Fibroblast of skin of abdomen (primary cell): Measurements from ENCODE around the gene OSCAR. TPM values are rescaled to one million over a fixed set of nuclear protein-coding genes. Genes with fewer than 3 reads are reported as not detected.

ENCODE experiments used
- DNase-seq: peaks from one replicate; pipeline ENCODE4 v3.0.0-alpha.2; 2013
- polyA plus RNA-seq, 2 experiments: library from polyadenylated mRNA; unstranded; fragments of 120-200 nt; gene quantifications; one replicate each; pipeline ENCODE4 v1.2.1, GENCODE V29; 2013; ENCODE audit not compliant: insufficient read length in 2 of 2

OSCAR gene, protein sequence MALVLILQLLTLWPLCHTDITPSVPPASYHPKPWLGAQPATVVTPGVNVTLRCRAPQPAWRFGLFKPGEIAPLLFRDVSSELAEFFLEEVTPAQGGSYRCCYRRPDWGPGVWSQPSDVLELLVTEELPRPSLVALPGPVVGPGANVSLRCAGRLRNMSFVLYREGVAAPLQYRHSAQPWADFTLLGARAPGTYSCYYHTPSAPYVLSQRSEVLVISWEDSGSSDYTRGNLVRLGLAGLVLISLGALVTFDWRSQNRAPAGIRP
- polyA plus RNA-seq (2013, experiment 1 of 2; ENCODE audit: insufficient read length) = 3.5 TPM
- polyA plus RNA-seq (2013, experiment 2 of 2; ENCODE audit: insufficient read length) = 3.1 TPM

DNA sequence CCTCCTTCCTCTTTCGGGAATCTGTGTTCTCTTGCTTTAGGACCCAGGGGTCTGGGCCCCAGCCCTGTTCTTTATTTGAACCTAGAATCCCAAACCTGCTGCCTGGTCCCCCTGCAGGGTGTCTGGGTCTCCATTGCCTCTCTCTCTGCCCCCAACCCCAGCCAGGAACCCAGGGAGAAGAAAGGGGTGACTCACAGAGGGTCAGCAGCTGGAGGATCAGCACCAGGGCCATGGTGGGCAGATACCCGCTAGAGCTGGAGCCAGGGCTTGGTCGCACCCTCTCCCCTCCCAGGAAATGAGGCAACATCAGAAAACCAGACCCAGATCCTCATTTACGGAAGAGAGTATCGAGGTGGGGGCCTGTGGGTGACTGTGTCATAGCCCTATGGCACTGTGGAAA is at the start of gene OSCAR:
TSS of gene OSCAR (minus strand) at position 243 of the 400 bp plus-strand sequence. CDS start at position 232, 11 bp downstream.
- DNase-seq = peak; percentile 17

DNA sequence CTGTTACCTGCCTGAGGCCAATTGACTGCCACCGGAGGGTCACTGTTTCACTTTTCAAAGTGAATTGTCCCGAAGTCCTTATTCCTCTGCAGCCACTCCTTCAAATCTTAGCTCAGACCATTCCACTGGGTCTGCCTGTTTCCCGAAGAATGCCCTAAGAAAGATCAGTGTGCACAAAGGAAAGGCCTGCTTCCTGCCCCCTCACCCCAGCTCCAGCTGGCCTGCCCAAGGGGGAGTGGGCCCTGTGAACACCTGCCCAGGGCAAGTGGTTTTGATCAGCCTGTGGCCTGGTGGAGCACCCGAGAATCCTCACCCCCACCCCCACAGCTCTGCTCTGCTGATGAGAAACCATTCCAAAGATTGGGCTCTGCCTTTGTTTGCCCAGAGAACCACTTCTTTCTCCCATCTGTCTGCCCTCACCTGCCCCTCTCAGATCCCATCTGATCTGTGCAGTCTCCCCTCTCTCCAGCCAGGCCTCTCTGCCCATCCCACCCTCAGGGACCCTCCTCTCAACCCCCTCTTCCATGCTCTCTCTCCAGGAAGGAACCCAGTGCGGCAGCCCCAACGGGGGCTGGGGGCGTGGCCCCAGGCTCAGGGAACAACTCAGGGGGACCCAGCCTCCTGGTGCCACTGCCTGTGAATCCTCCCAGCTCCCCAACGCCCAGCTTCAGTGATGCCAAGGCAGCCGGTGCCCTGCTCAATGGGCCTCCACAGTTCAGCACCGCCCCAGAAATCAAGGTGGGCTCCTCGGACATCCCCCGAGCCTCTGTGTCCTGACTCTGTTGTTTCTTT is 48.6 kb upstream of the OSCAR start:
- no peak for DNase-seq

DNA sequence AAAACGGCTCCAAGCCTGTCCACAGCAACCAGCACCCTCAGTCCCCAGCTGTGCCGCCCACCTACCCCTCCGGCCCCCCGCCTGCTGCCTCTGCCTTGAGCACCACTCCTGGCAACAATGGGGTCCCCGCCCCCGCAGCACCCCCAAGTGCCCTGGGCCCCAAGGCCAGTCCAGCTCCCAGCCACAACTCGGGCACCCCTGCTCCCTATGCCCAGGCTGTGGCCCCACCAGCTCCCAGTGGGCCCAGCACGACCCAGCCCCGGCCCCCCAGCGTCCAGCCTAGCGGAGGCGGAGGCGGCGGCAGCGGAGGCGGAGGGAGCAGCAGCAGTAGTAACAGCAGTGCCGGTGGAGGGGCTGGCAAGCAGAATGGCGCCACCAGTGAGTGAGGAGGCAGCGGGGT is 47.6 kb upstream of the OSCAR start:
- DNase-seq = no peak

DNA sequence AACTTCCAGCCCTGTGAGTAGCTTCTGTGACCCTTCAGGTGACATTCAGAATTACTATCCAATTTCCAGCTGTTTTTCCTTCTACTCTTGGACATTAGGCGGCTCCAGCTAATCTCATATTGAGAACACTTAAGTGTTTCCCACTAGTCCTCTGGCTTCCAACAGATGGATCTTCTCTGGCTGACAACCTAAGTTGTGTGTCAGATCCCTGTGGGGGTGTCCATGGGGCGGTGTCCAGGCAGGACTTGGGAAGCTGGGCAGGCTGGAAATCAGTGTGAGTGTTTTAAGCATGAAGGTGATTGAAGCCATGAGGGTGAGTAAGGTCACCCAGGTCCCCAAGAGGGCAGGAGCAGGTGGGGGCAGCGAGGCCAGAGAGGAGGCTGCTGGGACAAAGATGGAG is 47.1 kb upstream of the OSCAR start:
- DNase-seq = no peak

DNA sequence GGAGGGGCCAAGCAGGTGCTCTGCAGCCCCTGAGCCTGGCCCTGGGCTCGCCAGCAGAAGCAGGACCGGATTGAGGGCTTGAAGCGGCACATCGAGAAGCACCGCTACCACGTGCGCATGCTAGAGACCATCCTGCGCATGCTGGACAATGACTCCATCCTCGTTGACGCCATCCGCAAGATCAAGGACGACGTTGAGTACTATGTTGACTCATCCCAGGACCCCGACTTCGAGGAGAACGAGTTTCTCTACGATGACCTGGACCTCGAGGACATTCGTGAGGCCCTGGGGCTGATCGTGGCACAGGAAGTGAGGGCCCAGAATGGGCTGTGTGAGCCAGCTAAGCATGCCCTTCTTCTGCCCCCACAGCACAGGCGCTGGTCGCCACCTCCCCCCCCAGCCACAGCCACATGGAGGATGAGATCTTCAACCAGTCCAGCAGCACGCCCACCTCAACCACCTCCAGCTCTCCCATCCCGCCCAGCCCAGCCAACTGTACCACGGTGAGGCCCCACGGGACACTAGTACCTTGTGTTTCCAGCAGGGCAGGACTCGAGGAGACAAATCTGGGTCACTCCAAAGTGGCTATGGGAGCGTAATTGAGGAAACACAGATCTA is 45.0 kb upstream of the OSCAR start:
- DNase-seq = no peak

DNA sequence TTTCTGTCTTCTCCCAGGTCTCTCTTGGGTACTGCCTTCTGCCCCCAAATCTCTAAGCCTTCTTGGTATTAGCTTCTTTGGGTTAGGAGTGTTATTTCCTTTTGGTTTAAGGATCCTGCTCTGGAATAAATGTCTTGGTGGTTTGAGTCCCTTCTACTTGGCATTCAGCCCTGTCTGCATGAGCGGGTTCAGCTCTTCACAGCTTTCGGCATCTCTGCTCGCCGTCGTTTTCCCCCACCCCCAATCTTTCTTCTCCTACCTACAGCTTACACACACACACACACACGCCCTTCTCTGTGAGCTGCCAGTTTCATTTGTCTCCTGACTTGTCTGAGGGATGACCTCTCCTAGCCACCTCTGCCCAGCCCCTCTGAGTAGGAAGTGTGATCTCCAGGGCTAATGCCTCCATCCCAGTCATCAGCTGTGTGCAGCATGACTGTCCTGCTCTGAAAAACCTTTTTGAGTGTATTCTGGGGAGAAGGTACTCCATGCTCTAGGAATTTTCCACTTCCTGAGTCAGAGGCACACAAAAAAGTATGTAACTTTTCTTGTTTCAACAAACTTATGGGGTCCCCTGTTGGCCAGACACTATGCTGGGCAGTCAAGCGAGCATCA is 41.7 kb upstream of the OSCAR start:
- DNase-seq = no peak

DNA sequence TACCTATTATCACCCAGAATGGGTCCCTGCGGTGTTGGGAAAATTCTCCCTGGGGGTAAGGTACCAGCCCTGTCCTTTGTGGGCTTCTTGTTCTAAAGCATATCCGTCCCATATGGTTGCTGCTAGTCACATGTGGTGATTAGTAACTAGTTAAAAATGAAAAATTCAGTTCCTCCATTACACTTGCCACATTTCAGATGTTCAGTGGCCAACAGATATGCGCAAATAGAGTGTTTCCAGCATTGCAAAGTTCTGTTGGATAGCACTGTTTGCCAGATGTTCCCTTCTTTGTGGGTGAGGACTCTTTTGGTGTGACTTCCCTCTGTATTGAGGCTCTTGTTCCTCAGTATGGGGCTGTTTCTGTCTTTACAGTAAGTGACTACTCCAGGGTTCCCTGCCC is 40.8 kb upstream of the OSCAR start:
- peak; percentile 70 for DNase-seq

DNA sequence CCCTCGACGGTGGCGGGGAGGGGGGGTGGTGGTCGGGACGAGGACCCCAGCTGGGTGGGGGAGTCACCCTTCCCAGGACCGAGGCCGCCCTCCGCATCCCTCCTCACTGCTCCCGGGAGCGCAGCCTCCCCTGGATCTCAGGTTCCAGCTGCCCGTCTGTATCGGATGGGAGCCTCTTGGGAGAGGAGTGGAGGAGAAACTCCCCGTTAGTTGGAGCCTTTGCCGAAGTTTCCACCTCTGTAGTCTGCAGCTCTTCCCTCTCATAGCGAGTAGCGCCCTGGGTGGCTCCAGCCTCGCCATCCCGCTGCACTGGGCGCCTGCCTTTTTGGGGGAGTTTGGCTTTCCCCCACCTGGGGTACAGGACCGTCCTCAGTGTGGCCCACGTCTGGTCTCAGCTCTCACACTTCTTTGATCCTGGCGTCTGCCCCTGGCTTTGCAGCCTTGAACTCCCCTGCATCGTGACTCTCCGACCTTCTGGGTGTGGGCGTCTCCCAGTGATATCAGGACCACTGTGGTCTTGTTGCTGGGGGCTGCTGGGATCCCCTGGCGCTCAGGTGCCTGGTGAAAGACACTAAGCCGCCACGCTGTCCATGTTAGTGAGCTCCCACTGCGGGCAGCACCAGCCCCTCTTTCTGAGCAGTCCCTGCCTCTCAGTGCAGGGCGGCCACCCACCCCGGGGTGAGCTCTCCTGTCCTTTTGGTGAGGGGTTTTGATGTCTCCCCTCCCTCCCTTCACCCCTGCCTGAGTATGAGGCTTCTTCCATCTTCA is 38.1 kb upstream of the OSCAR start:
- DNase-seq = no peak

DNA sequence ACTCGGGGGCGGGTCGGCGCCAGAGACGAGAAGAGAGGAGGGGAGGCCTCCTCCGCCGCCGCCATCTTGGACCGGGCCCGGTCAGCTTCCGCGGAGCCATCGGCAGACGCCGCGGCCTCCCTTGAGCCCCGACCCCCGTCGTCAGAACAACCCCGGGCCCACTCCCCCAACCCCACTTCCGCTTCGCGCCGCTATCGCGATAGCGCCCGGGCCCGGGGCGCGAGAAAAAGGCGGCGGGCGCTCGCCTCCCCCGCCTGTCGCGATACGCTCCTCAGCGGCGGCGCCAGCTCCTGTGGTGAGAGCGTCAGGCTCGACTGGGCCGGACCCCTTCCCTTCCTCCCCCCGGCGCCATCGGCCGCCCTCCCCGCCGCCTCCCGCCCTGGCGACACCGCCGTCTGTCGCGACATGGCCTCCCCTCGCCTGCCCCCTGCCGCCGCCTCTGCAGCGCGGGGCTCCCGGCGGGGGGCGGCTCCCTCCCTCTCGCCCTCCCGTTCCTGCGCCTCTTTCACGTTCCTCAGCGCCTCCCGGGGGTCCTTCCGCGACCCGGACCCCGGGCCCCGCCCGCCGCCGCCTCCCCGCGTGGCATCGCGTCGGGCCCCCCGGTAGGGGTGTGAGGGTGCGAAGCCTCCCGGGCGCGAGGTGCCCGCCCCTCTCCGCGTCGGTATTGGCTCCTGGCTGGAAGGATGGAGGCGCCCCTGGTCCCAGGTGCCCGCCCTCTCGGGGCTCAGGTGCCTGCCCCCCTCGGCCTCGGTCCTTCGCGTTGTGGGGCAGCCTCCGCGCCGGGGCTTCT is 37.3 kb upstream of the OSCAR start, which contains the start of gene CNOT3:
TSS of gene CNOT3 (plus strand) at position 64 of the 790 bp plus-strand sequence. CDS start 5,217 bp downstream, outside the sequence.
- DNase-seq = no peak

DNA sequence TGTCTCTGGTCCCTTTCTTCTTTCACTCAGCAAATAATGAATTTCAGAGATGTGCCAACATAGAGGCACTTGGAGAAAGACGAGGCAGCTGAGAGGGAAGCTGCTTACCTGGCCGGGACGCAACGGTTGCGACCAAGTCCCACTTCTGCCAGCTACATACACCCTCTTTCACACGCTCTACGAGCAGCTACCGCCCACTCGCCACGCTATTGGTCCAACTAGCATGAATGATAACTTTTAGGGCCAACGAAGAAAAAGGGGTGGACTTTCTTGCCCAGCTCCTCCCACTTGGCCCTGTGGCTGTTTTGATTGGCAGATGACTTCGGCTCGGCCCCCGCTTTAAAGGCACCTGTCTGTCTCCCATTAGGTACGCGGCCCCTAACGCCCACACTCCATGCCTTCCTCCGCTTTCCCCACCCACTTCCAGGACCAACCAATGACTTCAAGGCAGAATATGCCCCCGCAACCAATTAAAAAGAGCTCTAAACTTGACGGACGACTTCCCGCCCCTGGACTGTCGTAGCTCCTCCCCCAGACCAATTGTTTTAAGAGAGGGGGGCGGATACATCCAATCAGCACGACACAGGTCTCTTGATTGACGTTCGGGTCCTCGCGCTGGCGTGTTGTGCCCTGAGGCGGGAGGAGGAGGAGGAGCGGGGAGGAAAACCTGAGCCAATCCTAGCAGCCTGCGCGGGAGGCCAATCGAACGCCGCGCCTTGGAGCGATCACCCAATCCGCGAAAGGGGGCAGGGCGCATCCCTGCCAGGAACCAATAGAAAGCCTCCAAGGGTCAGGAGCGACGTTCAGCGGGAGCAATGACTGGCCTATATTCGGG is 36.5 kb upstream of the OSCAR start:
- peak; percentile 100 for DNase-seq

DNA sequence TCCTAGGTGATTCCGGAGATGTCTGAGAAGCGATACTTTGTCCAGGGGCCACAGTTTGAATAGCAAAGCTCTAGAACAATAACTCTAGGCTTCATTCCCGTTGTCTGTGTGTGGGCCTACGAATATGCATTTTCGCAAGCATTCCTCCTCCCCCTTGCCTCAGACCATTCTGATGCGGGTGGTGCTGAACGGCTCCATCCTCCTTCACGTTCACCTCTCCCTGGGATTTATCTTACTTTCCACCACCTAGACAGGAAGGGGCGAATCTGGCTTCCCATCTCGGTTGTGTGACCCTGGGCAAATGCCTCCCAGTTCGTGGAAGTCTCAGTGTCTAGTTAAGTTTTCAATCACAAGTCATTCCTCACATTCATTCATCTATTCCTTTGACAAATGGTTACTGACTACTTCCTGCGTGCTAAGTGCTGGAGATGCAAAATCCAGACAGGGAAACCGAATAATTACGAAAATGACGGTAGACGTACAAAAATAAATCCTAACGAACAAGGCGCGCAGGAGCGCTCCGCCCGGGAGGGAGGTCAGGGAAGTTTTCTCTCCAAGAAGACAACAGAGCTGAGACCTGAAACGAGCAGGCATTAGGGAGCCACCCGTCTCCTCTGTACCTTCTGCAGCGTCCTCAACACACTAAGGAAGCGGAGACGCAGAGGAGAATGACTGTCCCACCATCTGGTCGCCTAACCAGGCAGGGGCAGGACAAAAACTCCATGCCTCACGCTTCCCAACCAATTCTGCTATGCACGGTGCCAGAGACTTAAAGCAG is 35.7 kb upstream of the OSCAR start:
- DNase-seq = no peak

DNA sequence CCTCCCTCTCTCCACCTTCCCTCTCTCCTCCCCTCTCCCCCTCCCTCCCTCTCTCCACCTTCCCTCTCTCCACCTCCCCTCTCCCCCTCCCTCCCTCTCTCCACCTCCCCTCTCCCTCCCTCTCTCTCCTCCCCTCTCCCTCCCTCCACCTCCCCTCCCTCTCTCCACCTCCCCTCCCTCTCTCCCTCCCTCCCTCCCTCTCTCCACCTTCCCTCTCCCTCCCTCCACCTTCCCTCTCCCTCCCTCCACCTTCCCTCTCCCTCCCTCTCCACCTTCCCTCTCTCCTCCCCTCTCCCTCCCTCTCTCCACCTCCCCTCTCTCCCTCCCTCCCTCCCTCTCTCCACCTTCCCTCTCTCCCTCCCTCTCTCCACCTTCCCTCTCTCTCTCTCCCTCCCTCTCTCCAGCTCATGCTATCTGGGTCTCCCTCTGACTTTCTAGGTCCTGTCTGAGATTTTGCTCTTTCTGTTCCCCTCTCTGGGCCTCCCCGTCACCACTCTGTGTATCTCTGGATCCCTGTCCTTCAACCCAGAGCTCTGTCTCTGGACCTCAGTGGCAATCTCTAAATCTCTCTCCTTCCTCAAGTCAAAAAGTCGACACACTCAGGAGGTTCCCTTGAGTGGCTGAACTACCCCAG is 33.5 kb upstream of the OSCAR start:
- DNase-seq = no peak

DNA sequence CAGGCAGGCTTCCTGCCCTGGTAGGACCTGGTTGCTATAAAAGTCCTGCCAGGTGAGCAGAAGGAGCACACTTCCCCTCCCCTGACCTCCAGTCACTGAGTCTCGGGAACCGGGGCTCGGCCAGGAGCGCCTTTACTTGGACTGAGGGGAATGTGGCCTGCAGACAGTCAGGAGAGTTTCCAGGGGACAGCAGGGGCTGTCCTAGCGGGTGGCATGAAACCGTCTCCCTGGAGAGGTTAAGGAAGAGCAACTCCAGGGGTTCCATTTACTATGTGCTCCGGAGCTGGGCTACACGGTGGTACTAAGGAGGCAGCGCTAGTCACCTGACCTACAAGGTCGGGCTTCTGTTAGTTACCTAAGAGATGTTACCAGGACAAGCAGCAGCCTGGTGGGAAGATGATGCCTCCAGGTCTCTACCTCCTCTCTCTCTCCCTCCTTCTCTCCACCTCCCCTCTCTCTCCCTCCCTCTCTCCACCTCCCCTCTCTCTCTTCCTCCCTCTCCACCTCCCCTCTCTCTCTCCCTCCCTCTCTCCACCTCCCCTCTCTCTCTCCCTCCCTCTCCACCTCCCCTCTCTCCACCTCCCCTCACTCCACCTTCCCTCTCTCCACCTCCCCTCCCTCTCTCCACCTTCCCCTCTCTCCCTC is 32.8 kb upstream of the OSCAR start:
- DNase-seq = peak; percentile 60

DNA sequence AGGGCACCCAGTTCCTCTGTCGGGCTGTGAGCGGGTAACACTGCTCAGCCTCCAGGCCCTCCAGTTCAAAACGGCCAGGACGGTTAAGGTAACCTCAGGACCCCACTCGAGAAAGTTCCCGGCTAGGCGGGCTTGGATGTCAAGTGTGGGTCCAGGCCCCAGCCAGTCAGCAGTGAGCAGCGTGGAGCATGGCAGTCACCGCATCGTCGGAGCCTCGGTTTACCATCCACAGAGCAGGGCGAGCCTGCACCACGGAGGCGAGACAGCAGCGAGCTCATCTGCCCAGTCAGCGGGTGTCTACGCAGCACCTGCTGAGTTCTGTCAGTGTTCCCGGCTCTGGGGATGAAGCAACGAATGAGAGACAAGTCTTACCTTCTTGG is 29.0 kb upstream of the OSCAR start:
- no peak for DNase-seq

DNA sequence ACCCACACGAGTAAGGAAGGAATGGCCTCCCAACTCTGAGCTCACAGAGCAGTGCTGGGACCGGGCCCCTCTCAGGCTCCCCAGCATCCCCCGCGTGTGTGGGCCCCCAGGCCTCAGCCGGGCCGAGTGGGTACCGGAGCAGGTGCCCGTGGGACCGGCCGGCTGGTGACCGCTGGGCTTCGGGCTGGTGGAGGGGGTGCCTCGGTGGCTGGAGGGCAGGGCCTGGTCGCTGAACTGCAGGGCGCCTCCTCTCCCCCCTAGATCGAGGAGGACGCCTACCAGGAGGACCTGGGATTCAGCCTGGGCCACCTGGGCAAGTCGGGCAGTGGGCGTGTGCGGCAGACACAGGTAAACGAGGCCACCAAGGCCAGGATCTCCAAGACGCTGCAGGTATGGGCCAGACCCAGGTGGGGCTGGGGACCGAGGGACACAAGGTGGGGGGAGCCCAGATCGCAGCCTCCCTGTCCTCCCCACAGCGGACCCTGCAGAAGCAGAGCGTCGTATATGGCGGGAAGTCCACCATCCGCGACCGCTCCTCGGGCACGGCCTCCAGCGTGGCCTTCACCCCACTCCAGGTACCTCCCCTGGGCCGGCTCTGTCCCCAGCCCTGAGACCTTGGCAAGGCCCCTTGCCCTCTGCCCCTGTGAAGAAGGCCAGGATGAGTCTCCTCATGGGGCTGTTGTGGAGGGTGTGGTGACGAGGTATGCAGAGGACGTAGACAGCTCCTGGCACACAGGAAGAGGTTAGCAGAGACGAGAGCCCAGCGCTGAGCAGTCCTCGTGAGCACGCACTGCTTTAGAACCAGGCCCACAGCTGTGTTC is 28.4 kb upstream of the OSCAR start:
- DNase-seq = no peak

DNA sequence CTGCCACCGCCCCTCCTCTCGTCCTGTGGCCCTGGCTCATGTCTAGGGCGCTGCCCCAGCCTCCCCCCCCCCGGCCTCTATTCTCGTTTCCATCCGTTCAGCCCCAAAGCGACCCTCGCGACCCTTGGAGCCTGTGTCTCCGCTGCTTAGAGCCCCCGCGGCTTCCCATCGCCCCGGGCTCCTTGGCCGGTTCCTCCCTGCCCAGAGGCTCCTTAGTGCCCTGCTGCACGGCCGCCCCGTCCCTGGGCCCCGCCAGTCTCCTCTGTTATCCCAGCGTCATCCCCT is 27.8 kb upstream of the OSCAR start:
- DNase-seq = no peak

DNA sequence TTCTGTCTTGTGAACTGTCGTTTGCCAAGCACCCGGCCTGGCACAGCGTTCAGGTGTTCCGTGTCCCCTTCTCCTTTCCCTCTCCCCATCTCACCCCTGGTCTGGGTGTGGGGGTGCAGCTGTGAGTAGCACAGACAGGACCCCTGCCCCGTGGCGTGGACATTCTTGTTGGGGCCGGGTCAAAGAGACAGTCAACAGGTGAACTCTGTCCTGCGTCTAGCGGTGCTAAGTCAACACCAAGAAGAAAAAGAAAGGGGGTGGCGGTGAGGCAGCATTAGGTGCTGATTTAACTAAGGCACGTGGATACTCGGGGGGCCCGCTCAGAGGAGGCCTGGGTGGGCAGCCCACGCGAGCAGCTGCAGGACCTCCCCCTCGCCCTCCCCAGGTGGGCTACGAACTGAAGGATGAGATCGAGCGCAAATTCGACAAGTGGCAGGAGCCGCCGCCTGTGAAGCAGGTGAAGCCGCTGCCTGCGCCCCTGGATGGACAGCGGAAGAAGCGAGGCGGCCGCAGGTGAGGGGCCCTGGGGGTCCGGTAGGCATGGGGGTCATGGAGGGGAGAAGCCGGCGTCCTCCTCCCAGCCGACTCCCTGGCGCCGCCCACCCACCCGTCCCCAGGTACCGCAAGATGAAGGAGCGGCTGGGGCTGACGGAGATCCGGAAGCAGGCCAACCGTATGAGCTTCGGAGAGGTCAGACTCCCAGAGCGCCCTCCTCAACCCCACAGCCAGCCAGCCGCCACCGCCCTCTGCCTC is 27.3 kb upstream of the OSCAR start:
- no peak for DNase-seq
